Activated CD8-positive, alpha-beta memory T cell treated with anti-CD3 and anti-CD28 coated beads, Interleukin-2, amount 50 U/mL, for 48 hours (primary cell): Measurements from ENCODE around the gene ACTN3.
"Not testable (repeated sequence)": the region's sequence is repeated elsewhere in the genome, so short reads cannot be mapped to it uniquely, and the experiment has no call there.

Experiments
- DNase-seq: peaks from one replicate; pipeline ENCODE4 v3.0.0-alpha.2; 2020

The ACTN3 gene

GRCh38 chr11:66603072-66603471, 56.4 kb downstream of the ACTN3 start:
- DNase-seq, result no peak

- no peak for DNase-seq
These were observed 57.5 kb downstream of the ACTN3 start for GRCh38 chr11:66604155-66604554.

GRCh38 chr11:66606608-66607007, 59.9 kb downstream of the ACTN3 start:
- DNase-seq, result not testable (repeated sequence)

- DNase-seq, result no peak
These were observed 60.6 kb downstream of the ACTN3 start for GRCh38 chr11:66607126-66607834.

- no peak for DNase-seq
These were observed 63.3 kb downstream of the ACTN3 start for GRCh38 chr11:66609721-66610617.

GRCh38 chr11:66612458-66612857, 65.8 kb downstream of the ACTN3 start:
- no peak for DNase-seq
